ENCODE results near the gene TMBIM1. TPM values are rescaled to one million over a fixed set of nuclear protein-coding genes. Genes with fewer than 3 reads are reported as not detected.

Gene TMBIM1
- total and polyA plus RNA-seq, 9 of the 15 experiments (the other 6 are each of a cell fraction or from before 2014, with no cell fraction given) = 14.2 to 105 (median 47.0) TPM

DNA sequence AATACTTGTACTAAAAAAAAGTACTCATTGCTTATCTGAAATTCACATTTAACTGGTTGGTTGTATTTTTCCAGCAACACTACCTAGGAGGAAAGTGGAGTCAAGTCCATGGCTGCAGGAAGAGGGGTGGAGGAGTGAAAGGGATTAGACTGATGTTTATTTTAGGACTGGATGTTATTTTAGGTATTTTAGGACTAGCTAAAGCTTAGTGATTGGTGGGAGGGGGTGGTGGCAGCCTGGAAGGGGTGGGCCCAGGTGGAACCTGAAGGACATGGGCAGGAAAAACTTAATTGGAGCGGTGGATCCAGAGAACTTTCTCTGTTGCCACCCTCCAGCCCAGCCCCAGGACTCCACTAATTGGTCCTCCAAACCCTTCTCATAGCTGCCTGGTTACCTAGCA lies 3.9 kb upstream of the TMBIM1 start:
- Histone ChIP-seq H3K27ac (ENCODE audit: extremely low read depth, low read depth, low read length) (no peak overlapping the region), H3K36me3 (ENCODE audit: control insufficient read depth, insufficient read depth, low read length) (no peaks in the 10 kb centered on the region), H3K4me3 (no peak overlapping the region), H4K20me1 (replicated peaks; ENCODE audit: control insufficient read depth, insufficient read depth, low read length) (no peaks in the 10 kb centered on the region), H2AFZ (ENCODE audit: low read depth, low read length) (no peak overlapping the region), H3K79me2 (ENCODE audit: control insufficient read depth, insufficient read depth, low read length) (peaks cover 16% of the 10 kb centered on the region), H3K9ac (ENCODE audit: insufficient read depth in 1 of 2, low read depth in 2 of 2, low read length in 2 of 2) (no peak overlapping the region), H3K9me1 (ENCODE audit: control insufficient read depth, insufficient read depth, low read length) (peaks cover 3% of the 10 kb centered on the region), H3K4me1 (replicated peaks in 1 of 2; ENCODE audit: control insufficient read depth in 2 of 2, insufficient read depth in 2 of 2, low read length in 2 of 2) (peaks cover 34 to 36% of the 10 kb centered on the region in 2 experiments; a peak in 4 of 5 replicates), H3K4me2 (ENCODE audit: insufficient read depth, low read length) (no peak overlapping the region), H3K27me3 (ENCODE audit: control insufficient read depth in 2 of 2, insufficient read depth in 2 of 2, low read length in 2 of 2) (no peaks in the 10 kb centered on the region), H3K9me3 (replicated peaks; ENCODE audit: control insufficient read depth, insufficient read depth, low read depth, low read length) (no peaks in the 10 kb centered on the region)
- ChIA-PET CTCF (ENCODE audit: low intra/inter-chr PET ratio) (no interaction called here), POLR2A (interaction anchor here (0.7 to 2.2 kb wide), 4 partner anchors 8 to 158 kb away, joined by 3 to 8 read pairs (median 4); no protein-coding TSS in a partner anchor)
- BruUV-seq (replicated peaks) = no TSS peak
- FAIRE-seq (no peak), DNase-seq (ENCODE audit: extremely low read depth in 1 of 4, low spot score in 3 of 4) (no peak), ATAC-seq (no peak)
- intact Hi-C loops (cut with micrococcal nuclease) = no loop called here
- no peak for TF ChIP-seq PRDM10 (IDR thresholded peaks at IDR 0.05; ENCODE audit: partially characterized antibody)
- TF ChIP-seq JUND (IDR thresholded peaks at IDR 0.05; ENCODE audit: borderline replicate concordance, low read depth, low read length) = no peak
- no peak for TF ChIP-seq JUND (tag; IDR thresholded peaks at IDR 0.05; ENCODE audit: borderline replicate concordance, low read depth, low read length)
- no peak for TF ChIP-seq MLLT1 (IDR thresholded peaks at IDR 0.05)
- no peak for TF ChIP-seq ZNF277 (CRISPR knock-in tag; IDR thresholded peaks at IDR 0.05; ENCODE audit: borderline replicate concordance)
- TF ChIP-seq, protein P1, sequence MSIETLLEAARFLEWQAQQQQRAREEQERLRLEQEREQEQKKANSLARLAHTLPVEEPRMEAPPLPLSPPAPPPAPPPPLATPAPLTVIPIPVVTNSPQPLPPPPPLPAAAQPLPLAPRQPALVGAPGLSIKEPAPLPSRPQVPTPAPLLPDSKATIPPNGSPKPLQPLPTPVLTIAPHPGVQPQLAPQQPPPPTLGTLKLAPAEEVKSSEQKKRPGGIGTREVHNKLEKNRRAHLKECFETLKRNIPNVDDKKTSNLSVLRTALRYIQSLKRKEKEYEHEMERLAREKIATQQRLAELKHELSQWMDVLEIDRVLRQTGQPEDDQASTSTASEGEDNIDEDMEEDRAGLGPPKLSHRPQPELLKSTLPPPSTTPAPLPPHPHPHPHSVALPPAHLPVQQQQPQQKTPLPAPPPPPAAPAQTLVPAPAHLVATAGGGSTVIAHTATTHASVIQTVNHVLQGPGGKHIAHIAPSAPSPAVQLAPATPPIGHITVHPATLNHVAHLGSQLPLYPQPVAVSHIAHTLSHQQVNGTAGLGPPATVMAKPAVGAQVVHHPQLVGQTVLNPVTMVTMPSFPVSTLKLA (conservative IDR thresholded peaks at IDR 0.05) = no peak
- TF ChIP-seq ZNF24 (IDR thresholded peaks at IDR 0.05) = no peak
- TF ChIP-seq, protein P2, sequence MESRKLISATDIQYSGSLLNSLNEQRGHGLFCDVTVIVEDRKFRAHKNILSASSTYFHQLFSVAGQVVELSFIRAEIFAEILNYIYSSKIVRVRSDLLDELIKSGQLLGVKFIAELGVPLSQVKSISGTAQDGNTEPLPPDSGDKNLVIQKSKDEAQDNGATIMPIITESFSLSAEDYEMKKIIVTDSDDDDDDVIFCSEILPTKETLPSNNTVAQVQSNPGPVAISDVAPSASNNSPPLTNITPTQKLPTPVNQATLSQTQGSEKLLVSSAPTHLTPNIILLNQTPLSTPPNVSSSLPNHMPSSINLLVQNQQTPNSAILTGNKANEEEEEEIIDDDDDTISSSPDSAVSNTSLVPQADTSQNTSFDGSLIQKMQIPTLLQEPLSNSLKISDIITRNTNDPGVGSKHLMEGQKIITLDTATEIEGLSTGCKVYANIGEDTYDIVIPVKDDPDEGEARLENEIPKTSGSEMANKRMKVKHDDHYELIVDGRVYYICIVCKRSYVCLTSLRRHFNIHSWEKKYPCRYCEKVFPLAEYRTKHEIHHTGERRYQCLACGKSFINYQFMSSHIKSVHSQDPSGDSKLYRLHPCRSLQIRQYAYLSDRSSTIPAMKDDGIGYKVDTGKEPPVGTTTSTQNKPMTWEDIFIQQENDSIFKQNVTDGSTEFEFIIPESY (CRISPR knock-in tag; IDR thresholded peaks at IDR 0.05) = no peak
- TF ChIP-seq THRB (CRISPR knock-in tag; conservative IDR thresholded peaks at IDR 0.05) = no peak
- WGBS (ENCODE audit: insufficient coverage, low coverage, missing lambda C conversion rate) = 80% methylated on average over 1 of the region's 1 CpG
- in situ Hi-C loops (cut with MboI) = no loop called here
